Measurements from ENCODE around the gene MIA3. TPM values are rescaled to one million over a fixed set of nuclear protein-coding genes. Genes with fewer than 3 reads are reported as not detected.
A peak's percentile ranks its signal among the peaks of the same experiment; 100 is the strongest.
"Not testable (repeated sequence)": the region's sequence is repeated elsewhere in the genome, so short reads cannot be mapped to it uniquely, and the experiment has no call there.

The MIA3 gene
- polyA plus RNA-seq, 1 donor from 2014 or later = 61.3 TPM

DNA sequence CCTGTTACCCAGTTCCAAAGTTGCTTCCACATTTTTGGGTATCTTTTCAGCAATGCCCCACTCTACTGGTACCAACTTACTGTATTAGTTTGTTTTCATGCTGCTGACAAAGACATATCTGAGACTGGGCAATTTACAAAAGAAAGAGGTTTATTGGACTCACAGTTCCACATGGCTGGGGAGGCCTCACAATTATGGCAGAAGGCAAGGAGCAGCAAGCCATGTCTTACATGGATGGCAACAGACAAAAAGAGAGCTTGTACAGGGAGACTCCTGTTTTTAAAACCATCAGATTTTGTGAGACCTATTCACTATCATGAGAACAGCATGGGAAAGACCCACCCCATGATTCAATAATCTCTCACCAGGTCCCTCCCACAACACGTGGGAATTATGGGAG, 8.8 kb upstream of the MIA3 start:
- not testable (repeated sequence) for H3K4me3 Mint-ChIP-seq, H3K36me3 Mint-ChIP-seq, H3K9me3 Mint-ChIP-seq, H3K27ac Mint-ChIP-seq, H3K27me3 Mint-ChIP-seq, H3K4me1 Mint-ChIP-seq

GRCh38 chr1:222610728-222611127, 7.2 kb upstream of the MIA3 start:
- Mint-ChIP-seq H3K9me3 (peaks cover 0 to 5% (median 0%) of the 10 kb centered on the region in 3 donors), H3K27ac (no peak overlapping the region), H3K4me1 (no peaks in the 10 kb centered on the region), H3K27me3 (peaks cover 2% of the 10 kb centered on the region), H3K36me3 (peaks cover 3% of the 10 kb centered on the region), H3K4me3 (no peak overlapping the region)

GRCh38 chr1:222613627-222614026, 4.3 kb upstream of the MIA3 start:
- Mint-ChIP-seq H3K27me3 (peaks cover 2% of the 10 kb centered on the region), H3K4me1 (peaks cover 0 to 2% (median 2%) of the 10 kb centered on the region in 3 donors), H3K27ac (no peak overlapping the region), H3K4me3 (no peak overlapping the region), H3K36me3 (peaks cover 1% of the 10 kb centered on the region), H3K9me3 (peaks cover 0 to 5% (median 0%) of the 10 kb centered on the region in 3 donors)

DNA sequence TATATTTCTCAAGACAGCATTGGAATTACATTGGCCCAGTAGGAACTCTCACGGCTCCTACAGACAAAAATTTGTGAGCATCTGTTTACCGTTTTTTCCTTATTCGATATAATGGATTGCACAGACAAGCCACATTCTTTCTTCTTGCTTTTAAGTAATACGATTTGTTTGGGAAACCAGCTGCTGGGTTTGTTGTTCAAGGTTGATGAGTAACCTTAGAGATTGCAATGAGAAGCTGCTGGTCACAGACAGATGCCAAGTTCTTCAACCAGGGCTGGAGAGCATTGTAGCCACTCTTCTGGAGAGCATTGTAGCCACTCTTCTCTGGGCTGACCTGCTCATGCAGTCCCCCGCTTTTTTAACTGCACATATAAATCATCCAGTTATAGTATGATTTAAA, 1.4 kb upstream of the MIA3 start:
- peaks cover 10 to 25% (median 22%) of the 10 kb centered on the region in 3 donors for H3K4me1 Mint-ChIP-seq

GRCh38 chr1:222617367-222617951, 438 bp upstream of the MIA3 start:
- Mint-ChIP-seq H3K4me3 (peak overlapping the region; percentile 88 to 97 (median 96)), H3K27me3 (peaks cover 2% of the 10 kb centered on the region), H3K9me3 (no peaks in the 10 kb centered on the region), H3K27ac (peak overlapping the region; percentile 92 to 95 (median 94)), H3K4me1 (peaks cover 10 to 27% (median 22%) of the 10 kb centered on the region in 3 donors), H3K36me3 (no peaks in the 10 kb centered on the region)

More for the DNA sequence above, 1.4 kb upstream of the MIA3 start:
- peak overlapping the region; percentile 92 to 95 (median 94) for H3K27ac Mint-ChIP-seq
- H3K36me3 Mint-ChIP-seq = no peaks in the 10 kb centered on the region
- H3K9me3 Mint-ChIP-seq = no peaks in the 10 kb centered on the region
- peak overlapping the region in 3 of 4 donors; percentile 88 to 97 (median 95) for H3K4me3 Mint-ChIP-seq
- H3K27me3 Mint-ChIP-seq = peaks cover 2% of the 10 kb centered on the region

- Mint-ChIP-seq H3K27ac (peak overlapping the region; percentile 81 to 90 (median 88)), H3K27me3 (peaks cover 2% of the 10 kb centered on the region), H3K9me3 (no peaks in the 10 kb centered on the region), H3K4me3 (peak overlapping the region; percentile 83 to 95 (median 92)), H3K36me3 (no peaks in the 10 kb centered on the region), H3K4me1 (peaks cover 10 to 27% (median 22%) of the 10 kb centered on the region in 3 donors)
Observed at GRCh38 chr1:222618880-222619596, 1.1 kb downstream of the MIA3 start.

- H3K9me3 Mint-ChIP-seq = no peaks in the 10 kb centered on the region
- peaks cover 10 to 27% (median 22%) of the 10 kb centered on the region in 3 donors for H3K4me1 Mint-ChIP-seq
- H3K27me3 Mint-ChIP-seq = no peaks in the 10 kb centered on the region
- no peaks in the 10 kb centered on the region for H3K36me3 Mint-ChIP-seq
- peak overlapping the region in 2 of 4 donors; percentile 12 to 92 for H3K4me3 Mint-ChIP-seq
- H3K27ac Mint-ChIP-seq = peak overlapping the region in 1 of 3 donors; percentile 88
Observed at GRCh38 chr1:222620566-222620965, 2.7 kb downstream of the MIA3 start.

DNA sequence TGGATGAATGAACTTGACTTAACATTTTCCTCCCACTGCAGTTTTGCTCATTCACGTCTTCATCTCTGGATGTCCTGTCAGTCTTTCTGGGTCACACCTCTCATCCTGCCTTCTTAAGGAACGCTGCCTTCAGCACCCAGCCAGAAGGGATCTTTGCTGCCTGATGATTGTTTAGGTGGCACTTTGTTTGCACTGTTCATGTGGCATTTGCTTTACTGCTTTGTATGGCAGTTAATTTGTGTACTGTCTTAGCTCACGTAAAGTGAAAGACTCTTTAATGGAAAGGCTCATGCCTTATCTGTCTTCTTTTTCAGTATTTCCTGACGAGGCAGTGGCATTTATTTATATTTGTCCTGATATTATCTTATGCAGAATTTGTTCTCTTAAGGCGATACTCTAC, 4.9 kb downstream of the MIA3 start:
- Mint-ChIP-seq H3K4me3 (peak overlapping the region in 2 of 4 donors; percentile 1 to 25), H3K27me3 (no peaks in the 10 kb centered on the region), H3K27ac (no peak overlapping the region), H3K4me1 (peaks cover 7 to 25% (median 22%) of the 10 kb centered on the region in 3 donors), H3K9me3 (no peaks in the 10 kb centered on the region), H3K36me3 (no peaks in the 10 kb centered on the region)

- Mint-ChIP-seq H3K27ac (no peak overlapping the region), H3K4me3 (peak overlapping the region in 1 of 4 donors; percentile 25), H3K36me3 (peaks cover 2% of the 10 kb centered on the region), H3K9me3 (no peaks in the 10 kb centered on the region), H3K4me1 (peaks cover 9 to 25% (median 22%) of the 10 kb centered on the region in 3 donors), H3K27me3 (no peaks in the 10 kb centered on the region)
Observed at GRCh38 chr1:222623458-222623857, 5.6 kb downstream of the MIA3 start.

DNA sequence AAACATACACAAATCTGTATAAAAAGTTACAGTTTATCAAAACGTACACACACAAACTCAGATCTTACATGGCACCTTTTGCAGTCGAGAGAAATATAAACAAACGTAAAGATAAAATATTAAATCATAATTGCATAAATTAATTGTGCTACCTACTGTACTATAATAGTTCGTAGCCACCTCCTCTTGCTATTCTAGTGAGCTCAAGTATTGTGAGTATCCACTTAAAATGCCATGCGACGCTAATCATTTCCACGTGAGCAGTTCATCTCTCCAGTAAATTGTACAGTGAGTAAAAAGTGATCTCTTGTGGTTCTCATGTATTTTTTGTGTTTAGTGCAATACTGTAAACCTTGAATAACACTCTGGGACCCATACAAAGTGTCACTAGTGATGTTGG, 6.3 kb downstream of the MIA3 start:
- H3K4me3 Mint-ChIP-seq = no peak overlapping the region
- no peaks in the 10 kb centered on the region for H3K9me3 Mint-ChIP-seq
- peaks cover 2% of the 10 kb centered on the region for H3K36me3 Mint-ChIP-seq
- no peak overlapping the region for H3K27ac Mint-ChIP-seq
- peaks cover 6 to 20% (median 20%) of the 10 kb centered on the region in 3 donors for H3K4me1 Mint-ChIP-seq
- H3K27me3 Mint-ChIP-seq = no peaks in the 10 kb centered on the region

GRCh38 chr1:222627232-222627631, 9.3 kb downstream of the MIA3 start:
- H3K27me3 Mint-ChIP-seq = no peaks in the 10 kb centered on the region
- no peaks in the 10 kb centered on the region for H3K9me3 Mint-ChIP-seq
- H3K36me3 Mint-ChIP-seq = peaks cover 5% of the 10 kb centered on the region
- peaks cover 0 to 2% (median under 1%) of the 10 kb centered on the region in 3 donors for H3K4me1 Mint-ChIP-seq
- H3K27ac Mint-ChIP-seq = no peak overlapping the region
- H3K4me3 Mint-ChIP-seq = no peak overlapping the region

- peaks cover 5 to 9% (median 5%) of the 10 kb centered on the region in 3 donors for H3K4me1 Mint-ChIP-seq
- peaks cover 5% of the 10 kb centered on the region for H3K36me3 Mint-ChIP-seq
Observed at GRCh38 chr1:222629921-222630535, 12.1 kb downstream of the MIA3 start.

DNA sequence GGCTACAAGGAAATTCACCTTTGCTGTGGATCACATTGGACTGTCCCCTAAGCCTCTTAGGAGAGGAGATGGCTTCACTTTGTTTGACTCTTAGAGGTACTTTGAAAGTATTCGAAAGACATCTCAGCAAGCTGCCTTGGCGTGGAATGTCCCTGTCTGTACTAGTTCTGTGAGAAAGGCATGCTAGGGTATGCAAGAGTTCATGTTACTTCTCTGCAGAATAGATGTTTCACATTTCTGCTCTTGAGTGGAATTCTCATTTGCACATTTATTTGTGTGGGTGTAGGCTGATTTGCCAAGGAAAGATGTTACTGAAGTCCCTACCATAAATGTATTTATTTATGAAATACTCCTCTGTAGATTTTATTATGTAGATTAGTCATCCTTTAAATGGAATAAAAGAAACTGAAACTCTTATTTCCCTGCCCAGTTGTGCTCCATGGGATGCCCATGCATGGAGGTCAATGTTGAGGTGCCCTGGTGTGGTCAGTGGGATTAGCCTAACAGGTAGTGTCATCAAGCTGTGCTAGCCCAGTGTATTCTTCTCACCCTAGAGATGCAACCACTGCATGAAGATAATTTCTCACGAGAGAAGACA, 13.8 kb downstream of the MIA3 start:
- Mint-ChIP-seq H3K36me3 (peaks cover 5% of the 10 kb centered on the region), H3K27ac (no peak overlapping the region), H3K4me3 (no peak overlapping the region), H3K4me1 (peaks cover 5 to 9% (median 6%) of the 10 kb centered on the region in 3 donors), H3K27me3 (no peaks in the 10 kb centered on the region), H3K9me3 (no peaks in the 10 kb centered on the region)

More at GRCh38 chr1:222629921-222630535, 12.1 kb downstream of the MIA3 start:
- Mint-ChIP-seq H3K27me3 (no peaks in the 10 kb centered on the region), H3K9me3 (no peaks in the 10 kb centered on the region), H3K4me3 (no peak overlapping the region), H3K27ac (peak overlapping the region in 1 of 3 donors; percentile 17)

DNA sequence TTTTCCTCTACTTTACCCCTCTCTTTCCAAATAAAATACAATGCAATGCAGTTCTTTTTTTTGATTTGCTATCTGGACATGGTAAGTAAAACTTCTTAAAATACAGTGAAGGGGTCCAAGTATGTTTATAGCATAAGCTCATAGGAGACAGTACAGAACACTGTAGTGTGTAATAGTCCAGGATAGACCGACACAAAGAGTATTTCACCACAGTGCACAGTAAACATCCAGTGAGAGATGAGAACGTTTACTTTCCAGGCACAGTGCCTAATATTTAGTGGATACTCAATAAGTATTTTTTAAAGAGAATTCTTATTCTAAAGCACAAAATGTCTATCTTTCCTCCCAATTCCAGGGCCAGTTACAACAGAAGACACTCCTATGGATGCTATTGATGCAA, 14.9 kb downstream of the MIA3 start:
- Mint-ChIP-seq H3K27ac (peak overlapping the region in 1 of 3 donors; percentile 17), H3K27me3 (no peaks in the 10 kb centered on the region), H3K36me3 (peaks cover 5% of the 10 kb centered on the region), H3K4me1 (peaks cover 5 to 9% (median 7%) of the 10 kb centered on the region in 3 donors), H3K4me3 (no peak overlapping the region), H3K9me3 (no peaks in the 10 kb centered on the region)
